GM23338 (cell line): ENCODE results near the gene TRPC4. TPM values are rescaled to one million over a fixed set of nuclear protein-coding genes. Genes with fewer than 3 reads are reported as not detected.

Experiments used
- ATAC-seq: fragments of 200-7000 bp; cut with Tn5 transposase; 3 replicates; pipeline ENCODE4 v1.9.1; 2020
- DNase-seq: peaks from one replicate; pipeline ENCODE4 v3.0.0-alpha.2; 2015; ENCODE audit warnings: low spot score
- H2AFZ ChIP-seq: fragments of 200-600 bp; sonication (generic); 2 replicates; pipeline ENCODE4 v1.8.0; 2016; ENCODE audit warnings: antibody characterized with exemption, mild to moderate bottlenecking, moderate library complexity
- H3F3A ChIP-seq: fragments of 200-600 bp; sonication (generic); replicated peaks from 2 replicates; pipeline ENCODE4 v1.8.0; 2017; ENCODE audit warnings: antibody characterized with exemption, mixed run types, low read depth
- H3K27ac ChIP-seq: fragments of 200-600 bp; sonication (generic); 2 replicates; pipeline ENCODE4 v1.6.1; 2016; ENCODE audit warnings: low read depth
- H3K27me3 ChIP-seq: fragments of 200-600 bp; sonication (generic); 2 replicates; pipeline ENCODE4 v1.8.0; 2016; ENCODE audit warnings: mild to moderate bottlenecking, mixed run types, moderate library complexity; ENCODE audit not compliant: insufficient read depth
- H3K36me3 ChIP-seq: fragments of 200-600 bp; sonication (generic); 2 replicates; pipeline ENCODE4 v1.8.0; 2016; ENCODE audit warnings: mild to moderate bottlenecking; ENCODE audit not compliant: insufficient read depth
- H3K4me1 ChIP-seq: fragments of 200-600 bp; sonication (generic); 2 replicates; pipeline ENCODE4 v1.8.0; 2016; ENCODE audit warnings: mild to moderate bottlenecking, moderate library complexity; ENCODE audit not compliant: insufficient read depth
- H3K4me2 ChIP-seq: fragments of 200-600 bp; sonication (generic); 2 replicates; pipeline ENCODE4 v1.7.1; 2017; ENCODE audit warnings: mixed run types
- H3K4me3 ChIP-seq: fragments of 200-600 bp; sonication (generic); 2 replicates; pipeline ENCODE4 v1.6.1; 2016; ENCODE audit warnings: mixed run types
- H3K79me2 ChIP-seq: fragments of 200-600 bp; sonication (generic); replicated peaks from 2 replicates; pipeline ENCODE4 v1.8.0; 2017; ENCODE audit warnings: mild to moderate bottlenecking; ENCODE audit not compliant: insufficient read depth
- H3K9me2 ChIP-seq: fragments of 200-600 bp; sonication (generic); 2 replicates; pipeline ENCODE4 v1.8.0; 2017; ENCODE audit not compliant: insufficient read depth
- H4K20me1 ChIP-seq: fragments of 200-600 bp; sonication (generic); replicated peaks from 2 replicates; pipeline ENCODE4 v1.8.0; 2017; ENCODE audit warnings: mild to moderate bottlenecking; ENCODE audit not compliant: insufficient read depth
- H3K27ac Mint-ChIP-seq: 2 replicates; pipeline ENCODE4 v1.8.0; 2020; ENCODE audit warnings: inconsistent platforms, mild to moderate bottlenecking, moderate library complexity, mixed read lengths
- H3K27me3 Mint-ChIP-seq: 3 replicates; pipeline ENCODE4 v1.8.0; 2022; ENCODE audit warnings: low read depth, mild to moderate bottlenecking, moderate library complexity, mixed read lengths, inconsistent platforms; ENCODE audit not compliant: insufficient read depth, poor library complexity
- H3K36me3 Mint-ChIP-seq: 3 replicates; pipeline ENCODE4 v1.8.0; 2021; ENCODE audit warnings: low read depth, mild to moderate bottlenecking, inconsistent platforms, moderate library complexity, mixed read lengths
- H3K4me1 Mint-ChIP-seq: 3 replicates; pipeline ENCODE4 v1.8.0; 2020; ENCODE audit warnings: mild to moderate bottlenecking, inconsistent platforms, mixed read lengths
- H3K4me3 Mint-ChIP-seq: 3 replicates; pipeline ENCODE4 v1.8.0; 2021; ENCODE audit warnings: moderate library complexity, mild to moderate bottlenecking, inconsistent platforms, mixed read lengths
- H3K9me3 Mint-ChIP-seq: 3 replicates; pipeline ENCODE4 v1.8.0; 2020; ENCODE audit warnings: moderate library complexity, mild to moderate bottlenecking, inconsistent platforms, mixed read lengths
- CREB1 ChIP-seq: fragments of 250-450 bp; sonication (Bioruptor Pico); IDR thresholded peaks from 2 replicates; pipeline ENCODE4 v1.5.0; 2020; ENCODE audit warnings: low read depth, mild to moderate bottlenecking, moderate library complexity
- EZH2 ChIP-seq: fragments of 200-600 bp; sonication (generic); IDR thresholded peaks from one replicate; pipeline ENCODE4 v1.8.0; 2017; ENCODE audit warnings: antibody characterized with exemption, mild to moderate bottlenecking, low read depth; ENCODE audit not compliant: unreplicated experiment
- EZH2phosphoT487 ChIP-seq: fragments of 200-600 bp; sonication (generic); IDR thresholded peaks from one replicate; pipeline ENCODE4 v1.8.1; 2018; ENCODE audit warnings: antibody characterized with exemption; ENCODE audit not compliant: unreplicated experiment
- NANOG ChIP-seq: IDR thresholded peaks from 2 replicates; pipeline ENCODE4 v1.6.1; 2016; ENCODE audit warnings: antibody characterized with exemption, borderline replicate concordance
- POLR2AphosphoS5 ChIP-seq: IDR thresholded peaks from 2 replicates; pipeline ENCODE4 v1.6.1; 2016; ENCODE audit warnings: antibody characterized with exemption, low read depth
- ZNF331 ChIP-seq: fragments of 250-450 bp; sonication (Bioruptor Pico); IDR thresholded peaks from 2 replicates; pipeline ENCODE4 v1.5.0; 2020; ENCODE audit warnings: low read depth, mild to moderate bottlenecking, moderate library complexity
- polyA plus RNA-seq: library from polyadenylated mRNA; unstranded; fragments of >200 nt; fragmentation: Nextera tagmentation; extraction: Ambion mirVana; gene quantifications from 2 replicates; pipeline ENCODE4 v1.2.1, GENCODE V29; 2016
- total RNA-seq: library from RNA; depleted of rRNA; stranded (reverse); fragments of >200 nt; shearing (Covaris generic); gene quantifications from 2 replicates; pipeline ENCODE4 v1.2.3, GENCODE V29; 2014
- TF ChIP-seq, protein P1 (sequence below): fragments of 250-450 bp; sonication (Bioruptor Pico); IDR thresholded peaks from 2 replicates; pipeline ENCODE4 v1.5.0; 2020; ENCODE audit warnings: mild to moderate bottlenecking, moderate library complexity
- TF ChIP-seq, protein P2 (sequence below), 2 experiments: fragments of 200-600 bp in 1 of 2; sonication (generic) in 1 of 2; conservative IDR thresholded peaks; 2 replicates each; pipeline versions ENCODE4 v1.5.1 to v1.6.1; 2016 to 2017; ENCODE audit warnings: antibody characterized with exemption in 2 of 2, low read depth in 2 of 2, mild to moderate bottlenecking in 2 of 2, moderate library complexity in 1 of 2

The TRPC4 gene
- total and polyA plus RNA-seq, 2 experiments from 2014 or later: 1.1 to 2.1 TPM

DNA sequence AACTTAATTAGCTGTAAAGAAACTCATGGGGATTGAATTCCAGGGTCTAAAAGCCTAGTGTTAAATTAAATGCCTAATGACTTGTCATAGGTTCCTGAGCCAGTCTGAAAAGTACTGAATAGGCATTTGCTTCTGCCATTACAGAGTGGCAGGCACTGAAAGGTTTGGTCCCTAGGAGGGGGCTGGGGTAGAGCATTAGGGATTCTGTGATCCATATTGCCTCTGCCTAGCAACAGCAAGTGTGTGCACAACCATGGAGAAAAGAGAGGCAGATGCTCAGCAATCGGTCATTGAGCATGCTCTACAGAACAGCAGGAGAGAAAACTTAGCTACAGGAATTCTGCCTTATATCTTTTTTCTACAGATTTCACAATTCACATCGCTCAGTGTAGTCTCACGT lies 133.5 kb downstream of the TRPC4 start (continued):
- TF ChIP-seq ZNF331 (CRISPR knock-in tag) (no peak), EZH2phosphoT487 (no peak), NANOG (no peak), CREB1 (CRISPR knock-in tag) (no peak), EZH2 (no peak), POLR2AphosphoS5 (no peak)
- TF ChIP-seq, protein P1, sequence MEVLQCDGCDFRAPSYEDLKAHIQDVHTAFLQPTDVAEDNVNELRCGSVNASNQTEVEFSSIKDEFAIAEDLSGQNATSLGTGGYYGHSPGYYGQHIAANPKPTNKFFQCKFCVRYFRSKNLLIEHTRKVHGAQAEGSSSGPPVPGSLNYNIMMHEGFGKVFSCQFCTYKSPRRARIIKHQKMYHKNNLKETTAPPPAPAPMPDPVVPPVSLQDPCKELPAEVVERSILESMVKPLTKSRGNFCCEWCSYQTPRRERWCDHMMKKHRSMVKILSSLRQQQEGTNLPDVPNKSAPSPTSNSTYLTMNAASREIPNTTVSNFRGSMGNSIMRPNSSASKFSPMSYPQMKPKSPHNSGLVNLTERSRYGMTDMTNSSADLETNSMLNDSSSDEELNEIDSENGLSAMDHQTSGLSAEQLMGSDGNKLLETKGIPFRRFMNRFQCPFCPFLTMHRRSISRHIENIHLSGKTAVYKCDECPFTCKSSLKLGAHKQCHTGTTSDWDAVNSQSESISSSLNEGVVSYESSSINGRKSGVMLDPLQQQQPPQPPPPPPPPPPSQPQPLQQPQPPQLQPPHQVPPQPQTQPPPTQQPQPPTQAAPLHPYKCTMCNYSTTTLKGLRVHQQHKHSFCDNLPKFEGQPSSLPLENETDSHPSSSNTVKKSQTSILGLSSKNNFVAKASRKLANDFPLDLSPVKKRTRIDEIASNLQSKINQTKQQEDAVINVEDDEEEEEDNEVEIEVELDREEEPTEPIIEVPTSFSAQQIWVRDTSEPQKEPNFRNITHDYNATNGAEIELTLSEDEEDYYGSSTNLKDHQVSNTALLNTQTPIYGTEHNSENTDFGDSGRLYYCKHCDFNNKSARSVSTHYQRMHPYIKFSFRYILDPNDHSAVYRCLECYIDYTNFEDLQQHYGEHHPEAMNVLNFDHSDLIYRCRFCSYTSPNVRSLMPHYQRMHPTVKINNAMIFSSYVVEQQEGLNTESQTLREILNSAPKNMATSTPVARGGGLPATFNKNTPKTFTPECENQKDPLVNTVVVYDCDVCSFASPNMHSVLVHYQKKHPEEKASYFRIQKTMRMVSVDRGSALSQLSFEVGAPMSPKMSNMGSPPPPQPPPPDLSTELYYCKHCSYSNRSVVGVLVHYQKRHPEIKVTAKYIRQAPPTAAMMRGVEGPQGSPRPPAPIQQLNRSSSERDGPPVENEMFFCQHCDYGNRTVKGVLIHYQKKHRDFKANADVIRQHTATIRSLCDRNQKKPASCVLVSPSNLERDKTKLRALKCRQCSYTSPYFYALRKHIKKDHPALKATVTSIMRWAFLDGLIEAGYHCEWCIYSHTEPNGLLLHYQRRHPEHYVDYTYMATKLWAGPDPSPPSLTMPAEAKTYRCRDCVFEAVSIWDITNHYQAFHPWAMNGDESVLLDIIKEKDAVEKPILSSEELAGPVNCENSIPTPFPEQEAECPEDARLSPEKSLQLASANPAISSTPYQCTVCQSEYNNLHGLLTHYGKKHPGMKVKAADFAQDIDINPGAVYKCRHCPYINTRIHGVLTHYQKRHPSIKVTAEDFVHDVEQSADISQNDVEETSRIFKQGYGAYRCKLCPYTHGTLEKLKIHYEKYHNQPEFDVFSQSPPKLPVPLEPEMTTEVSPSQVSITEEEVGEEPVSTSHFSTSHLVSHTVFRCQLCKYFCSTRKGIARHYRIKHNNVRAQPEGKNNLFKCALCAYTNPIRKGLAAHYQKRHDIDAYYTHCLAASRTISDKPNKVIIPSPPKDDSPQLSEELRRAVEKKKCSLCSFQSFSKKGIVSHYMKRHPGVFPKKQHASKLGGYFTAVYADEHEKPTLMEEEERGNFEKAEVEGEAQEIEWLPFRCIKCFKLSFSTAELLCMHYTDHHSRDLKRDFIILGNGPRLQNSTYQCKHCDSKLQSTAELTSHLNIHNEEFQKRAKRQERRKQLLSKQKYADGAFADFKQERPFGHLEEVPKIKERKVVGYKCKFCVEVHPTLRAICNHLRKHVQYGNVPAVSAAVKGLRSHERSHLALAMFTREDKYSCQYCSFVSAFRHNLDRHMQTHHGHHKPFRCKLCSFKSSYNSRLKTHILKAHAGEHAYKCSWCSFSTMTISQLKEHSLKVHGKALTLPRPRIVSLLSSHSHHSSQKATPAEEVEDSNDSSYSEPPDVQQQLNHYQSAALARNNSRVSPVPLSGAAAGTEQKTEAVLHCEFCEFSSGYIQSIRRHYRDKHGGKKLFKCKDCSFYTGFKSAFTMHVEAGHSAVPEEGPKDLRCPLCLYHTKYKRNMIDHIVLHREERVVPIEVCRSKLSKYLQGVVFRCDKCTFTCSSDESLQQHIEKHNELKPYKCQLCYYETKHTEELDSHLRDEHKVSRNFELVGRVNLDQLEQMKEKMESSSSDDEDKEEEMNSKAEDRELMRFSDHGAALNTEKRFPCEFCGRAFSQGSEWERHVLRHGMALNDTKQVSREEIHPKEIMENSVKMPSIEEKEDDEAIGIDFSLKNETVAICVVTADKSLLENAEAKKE (CRISPR knock-in tag): no peak

DNA sequence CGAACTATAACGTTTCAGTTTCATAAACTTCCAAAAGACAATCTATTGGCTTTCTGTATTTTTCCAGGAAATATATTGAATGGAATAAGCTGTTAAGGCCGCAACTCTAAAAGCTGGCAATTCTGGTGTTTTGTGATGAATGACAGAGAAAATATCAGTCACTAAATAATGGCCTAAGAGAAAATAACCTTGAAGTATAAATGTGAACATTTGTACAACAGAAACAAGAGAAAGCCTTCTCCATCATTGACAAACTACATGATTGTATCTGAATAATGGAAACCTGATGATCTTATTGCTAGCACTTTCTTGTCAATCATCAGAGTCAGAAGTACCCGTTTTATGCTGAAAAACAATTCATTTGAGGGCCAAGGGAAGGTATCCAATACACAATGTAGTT lies 134.3 kb downstream of the TRPC4 start:
- no peaks in the 10 kb centered on the region for H3K4me1 ChIP-seq
- H3K4me3 ChIP-seq: no peak overlapping the region
- H3K79me2 ChIP-seq: no peaks in the 10 kb centered on the region
- H3K9me2 ChIP-seq: peaks cover 3% of the 10 kb centered on the region; the same call in 1 of the 2 replicates
- H3K4me2 ChIP-seq: no peak overlapping the region
- no peaks in the 10 kb centered on the region for H3K36me3 Mint-ChIP-seq
- H2AFZ ChIP-seq: no peak overlapping the region
- no peaks in the 10 kb centered on the region for H3K27me3 Mint-ChIP-seq
- H3K27ac Mint-ChIP-seq: no peak overlapping the region
- H3K27ac ChIP-seq: no peak overlapping the region
- no peaks in the 10 kb centered on the region for H3F3A ChIP-seq
- H3K9me3 Mint-ChIP-seq: no peaks in the 10 kb centered on the region
- H3K4me3 Mint-ChIP-seq: no peak overlapping the region
- ATAC-seq (no peak), DNase-seq (no peak)
- H3K36me3 ChIP-seq: no peaks in the 10 kb centered on the region
- no peaks in the 10 kb centered on the region for H4K20me1 ChIP-seq
- no peaks in the 10 kb centered on the region for H3K27me3 ChIP-seq
- no peaks in the 10 kb centered on the region for H3K4me1 Mint-ChIP-seq
- no peak for TF ChIP-seq NANOG
- TF ChIP-seq, protein P2, sequence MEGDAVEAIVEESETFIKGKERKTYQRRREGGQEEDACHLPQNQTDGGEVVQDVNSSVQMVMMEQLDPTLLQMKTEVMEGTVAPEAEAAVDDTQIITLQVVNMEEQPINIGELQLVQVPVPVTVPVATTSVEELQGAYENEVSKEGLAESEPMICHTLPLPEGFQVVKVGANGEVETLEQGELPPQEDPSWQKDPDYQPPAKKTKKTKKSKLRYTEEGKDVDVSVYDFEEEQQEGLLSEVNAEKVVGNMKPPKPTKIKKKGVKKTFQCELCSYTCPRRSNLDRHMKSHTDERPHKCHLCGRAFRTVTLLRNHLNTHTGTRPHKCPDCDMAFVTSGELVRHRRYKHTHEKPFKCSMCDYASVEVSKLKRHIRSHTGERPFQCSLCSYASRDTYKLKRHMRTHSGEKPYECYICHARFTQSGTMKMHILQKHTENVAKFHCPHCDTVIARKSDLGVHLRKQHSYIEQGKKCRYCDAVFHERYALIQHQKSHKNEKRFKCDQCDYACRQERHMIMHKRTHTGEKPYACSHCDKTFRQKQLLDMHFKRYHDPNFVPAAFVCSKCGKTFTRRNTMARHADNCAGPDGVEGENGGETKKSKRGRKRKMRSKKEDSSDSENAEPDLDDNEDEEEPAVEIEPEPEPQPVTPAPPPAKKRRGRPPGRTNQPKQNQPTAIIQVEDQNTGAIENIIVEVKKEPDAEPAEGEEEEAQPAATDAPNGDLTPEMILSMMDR (conservative IDR thresholded peaks at IDR 0.05; ENCODE audit: low read depth in 2 of 2): no peak
- TF ChIP-seq, protein P1 (CRISPR knock-in tag): no peak
- TF ChIP-seq EZH2: no peak
- no peak for TF ChIP-seq CREB1 (CRISPR knock-in tag)
